A549 (cell line): ENCODE measurements around the gene ZNF438.

Experiments used
- JUN ChIP-seq, 2 experiments: fragments of >200 bp; sonication (Bioruptor Twin); formaldehyde crosslinking; IDR thresholded peaks; 2 replicates in 1 of 2; 3 replicates in 1 of 2; pipeline ENCODE4 v1.6.1; 2016 to 2017
- POLR2A ChIP-seq: IDR thresholded peaks from 2 replicates; pipeline ENCODE4 v1.6.1; 2012; ENCODE audit warnings: mild to moderate bottlenecking, low read length
- TF ChIP-seq, protein P1 (sequence below): fragments of >200 bp; sonication (Bioruptor Twin); formaldehyde crosslinking; IDR thresholded peaks from 3 replicates; pipeline ENCODE4 v1.5.1; 2016

DNA sequence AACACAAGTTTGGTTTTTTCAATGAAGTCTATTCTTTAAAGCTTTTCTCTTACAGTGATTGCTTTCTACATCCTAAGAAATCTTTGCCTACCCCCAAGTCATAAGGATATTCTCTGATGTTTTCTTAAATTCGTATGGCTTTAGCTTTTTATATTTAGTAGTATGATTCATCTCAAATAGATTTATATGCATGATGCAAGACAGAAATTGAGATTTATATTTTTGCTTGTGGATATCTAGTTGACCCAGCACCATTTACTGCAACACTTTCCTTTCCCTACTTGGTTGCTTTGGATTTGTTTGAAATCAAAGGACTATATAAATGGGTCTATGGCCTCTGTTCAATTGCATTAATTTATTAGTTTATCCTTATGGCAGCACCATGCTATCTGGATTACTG lies 113.9 kb downstream of the ZNF438 start:
- TF ChIP-seq, protein P1, sequence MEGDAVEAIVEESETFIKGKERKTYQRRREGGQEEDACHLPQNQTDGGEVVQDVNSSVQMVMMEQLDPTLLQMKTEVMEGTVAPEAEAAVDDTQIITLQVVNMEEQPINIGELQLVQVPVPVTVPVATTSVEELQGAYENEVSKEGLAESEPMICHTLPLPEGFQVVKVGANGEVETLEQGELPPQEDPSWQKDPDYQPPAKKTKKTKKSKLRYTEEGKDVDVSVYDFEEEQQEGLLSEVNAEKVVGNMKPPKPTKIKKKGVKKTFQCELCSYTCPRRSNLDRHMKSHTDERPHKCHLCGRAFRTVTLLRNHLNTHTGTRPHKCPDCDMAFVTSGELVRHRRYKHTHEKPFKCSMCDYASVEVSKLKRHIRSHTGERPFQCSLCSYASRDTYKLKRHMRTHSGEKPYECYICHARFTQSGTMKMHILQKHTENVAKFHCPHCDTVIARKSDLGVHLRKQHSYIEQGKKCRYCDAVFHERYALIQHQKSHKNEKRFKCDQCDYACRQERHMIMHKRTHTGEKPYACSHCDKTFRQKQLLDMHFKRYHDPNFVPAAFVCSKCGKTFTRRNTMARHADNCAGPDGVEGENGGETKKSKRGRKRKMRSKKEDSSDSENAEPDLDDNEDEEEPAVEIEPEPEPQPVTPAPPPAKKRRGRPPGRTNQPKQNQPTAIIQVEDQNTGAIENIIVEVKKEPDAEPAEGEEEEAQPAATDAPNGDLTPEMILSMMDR, result no peak
- TF ChIP-seq JUN (IDR thresholded peaks at IDR 0.05), result no peak
- no peak for TF ChIP-seq POLR2A
